Uterus (tissue), 2 donors: Measurements from ENCODE around the gene PHF2.

Experiments used
- POLR2A ChIP-seq, 2 donors: fragments of 450-650 bp; IDR thresholded peaks; one replicate each; pipeline ENCODE4 v1.6.1; 2016; ENCODE audit warnings: antibody characterized with exemption in 2 of 2, mild to moderate bottlenecking in 1 of 2, moderate library complexity in 1 of 2
- TF ChIP-seq, protein P1 (sequence below), 4 experiments: fragments of 200-600 bp in 2 of 4; fragments of 450-650 bp in 2 of 4; sonication (generic) in 2 of 4; IDR thresholded peaks; one replicate each; pipeline ENCODE4 v1.5.1; 2016 to 2019; ENCODE audit warnings: antibody characterized with exemption in 4 of 4, mild to moderate bottlenecking in 2 of 4, moderate library complexity in 1 of 4

DNA sequence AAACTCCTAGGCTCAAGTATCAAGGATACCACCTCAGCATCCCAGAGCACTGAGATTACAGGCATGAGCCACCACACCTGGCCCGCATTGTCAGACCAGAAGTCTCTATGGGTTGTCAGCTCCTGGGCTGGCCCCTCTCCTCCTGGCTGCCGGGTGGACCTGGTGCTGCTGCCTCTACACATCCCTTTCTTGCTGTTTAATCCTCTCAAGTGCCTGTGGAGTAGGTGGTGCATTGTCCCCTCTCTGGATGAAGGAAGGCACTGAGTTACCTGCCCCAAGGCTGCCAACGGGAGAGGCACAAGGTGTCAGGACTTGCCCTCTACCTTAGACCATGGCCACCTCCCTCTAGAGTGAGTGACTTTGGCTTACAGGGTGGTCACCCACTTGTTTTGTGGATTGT lies 37.4 kb downstream of the PHF2 start:
- no peak for TF ChIP-seq POLR2A (IDR thresholded peaks at IDR 0.05)
- TF ChIP-seq, protein P1, sequence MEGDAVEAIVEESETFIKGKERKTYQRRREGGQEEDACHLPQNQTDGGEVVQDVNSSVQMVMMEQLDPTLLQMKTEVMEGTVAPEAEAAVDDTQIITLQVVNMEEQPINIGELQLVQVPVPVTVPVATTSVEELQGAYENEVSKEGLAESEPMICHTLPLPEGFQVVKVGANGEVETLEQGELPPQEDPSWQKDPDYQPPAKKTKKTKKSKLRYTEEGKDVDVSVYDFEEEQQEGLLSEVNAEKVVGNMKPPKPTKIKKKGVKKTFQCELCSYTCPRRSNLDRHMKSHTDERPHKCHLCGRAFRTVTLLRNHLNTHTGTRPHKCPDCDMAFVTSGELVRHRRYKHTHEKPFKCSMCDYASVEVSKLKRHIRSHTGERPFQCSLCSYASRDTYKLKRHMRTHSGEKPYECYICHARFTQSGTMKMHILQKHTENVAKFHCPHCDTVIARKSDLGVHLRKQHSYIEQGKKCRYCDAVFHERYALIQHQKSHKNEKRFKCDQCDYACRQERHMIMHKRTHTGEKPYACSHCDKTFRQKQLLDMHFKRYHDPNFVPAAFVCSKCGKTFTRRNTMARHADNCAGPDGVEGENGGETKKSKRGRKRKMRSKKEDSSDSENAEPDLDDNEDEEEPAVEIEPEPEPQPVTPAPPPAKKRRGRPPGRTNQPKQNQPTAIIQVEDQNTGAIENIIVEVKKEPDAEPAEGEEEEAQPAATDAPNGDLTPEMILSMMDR (IDR thresholded peaks at IDR 0.05) = no peak
